ENCODE measurements around the gene TRIM41.

GRCh38 chr5:181198905-181199519 is 24.1 kb upstream of the TRIM41 start:
- no peak for TF ChIP-seq CTCF (IDR thresholded peaks at IDR 0.05; ENCODE audit: low read depth, low read length)
- no peak for TF ChIP-seq POLR2A (IDR thresholded peaks at IDR 0.05; ENCODE audit: extremely low read depth, insufficient read length)
- TF ChIP-seq MAX (IDR thresholded peaks at IDR 0.05; ENCODE audit: low read depth, low read length) = no peak

Measured in NB4 (cell line).